Vagina (tissue), 2 donors: ENCODE results near the gene ITGB7.

ENCODE experiments used
- POLR2AphosphoS5 ChIP-seq, 2 donors: sonication (generic); formaldehyde crosslinking; IDR thresholded peaks; one replicate each; pipeline ENCODE4 v1.9.0; 2017; ENCODE audit warnings: antibody characterized with exemption in 2 of 2, mild to moderate bottlenecking in 2 of 2, low read depth in 1 of 2; ENCODE audit not compliant: insufficient read depth in 1 of 2
- TF ChIP-seq, protein P1 (sequence below), 3 experiments: fragments of 450-650 bp in 2 of 3; fragments of 200-600 bp in 1 of 3; sonication (generic) in 1 of 3; IDR thresholded peaks; one replicate each; pipeline ENCODE4 v1.5.1; 2017 to 2019; ENCODE audit warnings: antibody characterized with exemption in 3 of 3, mild to moderate bottlenecking in 2 of 3, moderate library complexity in 2 of 3

GRCh38 chr12:53245286-53245685 lies 38.2 kb upstream of the ITGB7 start:
- no peak for TF ChIP-seq POLR2AphosphoS5 (IDR thresholded peaks at IDR 0.05; ENCODE audit: insufficient read depth in 1 of 2, low read depth in 1 of 2)
- TF ChIP-seq, protein P1, sequence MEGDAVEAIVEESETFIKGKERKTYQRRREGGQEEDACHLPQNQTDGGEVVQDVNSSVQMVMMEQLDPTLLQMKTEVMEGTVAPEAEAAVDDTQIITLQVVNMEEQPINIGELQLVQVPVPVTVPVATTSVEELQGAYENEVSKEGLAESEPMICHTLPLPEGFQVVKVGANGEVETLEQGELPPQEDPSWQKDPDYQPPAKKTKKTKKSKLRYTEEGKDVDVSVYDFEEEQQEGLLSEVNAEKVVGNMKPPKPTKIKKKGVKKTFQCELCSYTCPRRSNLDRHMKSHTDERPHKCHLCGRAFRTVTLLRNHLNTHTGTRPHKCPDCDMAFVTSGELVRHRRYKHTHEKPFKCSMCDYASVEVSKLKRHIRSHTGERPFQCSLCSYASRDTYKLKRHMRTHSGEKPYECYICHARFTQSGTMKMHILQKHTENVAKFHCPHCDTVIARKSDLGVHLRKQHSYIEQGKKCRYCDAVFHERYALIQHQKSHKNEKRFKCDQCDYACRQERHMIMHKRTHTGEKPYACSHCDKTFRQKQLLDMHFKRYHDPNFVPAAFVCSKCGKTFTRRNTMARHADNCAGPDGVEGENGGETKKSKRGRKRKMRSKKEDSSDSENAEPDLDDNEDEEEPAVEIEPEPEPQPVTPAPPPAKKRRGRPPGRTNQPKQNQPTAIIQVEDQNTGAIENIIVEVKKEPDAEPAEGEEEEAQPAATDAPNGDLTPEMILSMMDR (IDR thresholded peaks at IDR 0.05): no peak
